ENCODE data around the gene HTR1A. TPM values are rescaled to one million over a fixed set of nuclear protein-coding genes. Genes with fewer than 3 reads are reported as not detected.
A peak's percentile ranks its signal among the peaks of the same experiment; 100 is the strongest.

The HTR1A gene
- total RNA-seq, 4 donors from 2014 or later: 0.38 to 1.8 (median 1.1) TPM; not detected in 1

- H3K9me3 ChIP-seq: no peaks in the 10 kb centered on the region
- H3K27ac ChIP-seq: no peak overlapping the region
- TF ChIP-seq, protein P1, sequence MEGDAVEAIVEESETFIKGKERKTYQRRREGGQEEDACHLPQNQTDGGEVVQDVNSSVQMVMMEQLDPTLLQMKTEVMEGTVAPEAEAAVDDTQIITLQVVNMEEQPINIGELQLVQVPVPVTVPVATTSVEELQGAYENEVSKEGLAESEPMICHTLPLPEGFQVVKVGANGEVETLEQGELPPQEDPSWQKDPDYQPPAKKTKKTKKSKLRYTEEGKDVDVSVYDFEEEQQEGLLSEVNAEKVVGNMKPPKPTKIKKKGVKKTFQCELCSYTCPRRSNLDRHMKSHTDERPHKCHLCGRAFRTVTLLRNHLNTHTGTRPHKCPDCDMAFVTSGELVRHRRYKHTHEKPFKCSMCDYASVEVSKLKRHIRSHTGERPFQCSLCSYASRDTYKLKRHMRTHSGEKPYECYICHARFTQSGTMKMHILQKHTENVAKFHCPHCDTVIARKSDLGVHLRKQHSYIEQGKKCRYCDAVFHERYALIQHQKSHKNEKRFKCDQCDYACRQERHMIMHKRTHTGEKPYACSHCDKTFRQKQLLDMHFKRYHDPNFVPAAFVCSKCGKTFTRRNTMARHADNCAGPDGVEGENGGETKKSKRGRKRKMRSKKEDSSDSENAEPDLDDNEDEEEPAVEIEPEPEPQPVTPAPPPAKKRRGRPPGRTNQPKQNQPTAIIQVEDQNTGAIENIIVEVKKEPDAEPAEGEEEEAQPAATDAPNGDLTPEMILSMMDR (IDR thresholded peaks at IDR 0.05): no peak
- no peak for TF ChIP-seq POLR2A (IDR thresholded peaks at IDR 0.05)
- DNase-seq: no peak
- intact Hi-C loops (cut with DNase I): no loop called here
- no peak overlapping the region for H3K4me3 ChIP-seq (replicated peaks in 1 of 3)
- no peaks in the 10 kb centered on the region for H3K27me3 ChIP-seq
- H3K4me1 ChIP-seq: no peaks in the 10 kb centered on the region
- no peaks in the 10 kb centered on the region for H3K36me3 ChIP-seq
Observed at GRCh38 chr5:63963926-63964325, 1.7 kb upstream of the HTR1A start.

DNA sequence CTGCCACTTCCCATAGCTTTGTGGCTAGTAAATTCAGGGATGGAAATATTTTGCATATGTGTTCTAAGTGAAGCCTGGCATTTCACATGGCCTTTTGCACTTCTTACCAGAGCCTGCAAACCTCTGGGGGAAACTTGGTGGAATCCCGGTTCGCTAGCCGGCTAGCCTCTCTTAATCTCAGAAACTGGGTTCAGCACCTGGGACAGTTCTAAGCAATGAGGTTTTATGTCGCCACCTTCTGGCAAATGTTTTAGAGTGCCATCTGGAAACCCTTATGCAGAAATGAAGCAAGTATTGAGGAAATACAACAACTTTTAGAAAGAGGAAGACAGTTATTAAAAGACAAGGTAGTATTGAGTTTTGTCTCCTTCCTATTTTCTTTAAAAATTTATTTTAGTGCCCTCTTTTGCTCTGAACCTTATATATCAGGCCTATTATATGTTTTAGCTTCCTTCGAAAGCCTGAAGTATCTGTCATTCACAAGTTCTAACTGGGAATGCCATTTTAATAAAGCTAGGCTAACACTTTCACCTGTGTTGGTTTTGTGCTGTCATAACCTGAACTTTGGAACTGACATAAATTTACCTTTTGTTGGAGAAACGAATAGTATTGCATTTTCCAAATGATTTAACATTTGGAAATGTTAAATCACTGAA lies 963 bp upstream of the HTR1A start:
- H3K27ac ChIP-seq: no peak overlapping the region
- no peaks in the 10 kb centered on the region for H3K27me3 ChIP-seq
- peak; percentile 2 to 20 for DNase-seq
- H3K4me3 ChIP-seq (replicated peaks in 1 of 3): no peak overlapping the region
- no peaks in the 10 kb centered on the region for H3K9me3 ChIP-seq
- 25 to 26% methylated on average over 6 of the region's 6 CpGs for WGBS, 2 donors
- TF ChIP-seq, protein P1 (IDR thresholded peaks at IDR 0.05): peak in 3 of 6 experiments; percentile 18 to 53 (median 25)
- TF ChIP-seq POLR2A (IDR thresholded peaks at IDR 0.05): no peak
- no peaks in the 10 kb centered on the region for H3K4me1 ChIP-seq
- no peaks in the 10 kb centered on the region for H3K36me3 ChIP-seq
- intact Hi-C loops (cut with DNase I): no loop called here

DNA sequence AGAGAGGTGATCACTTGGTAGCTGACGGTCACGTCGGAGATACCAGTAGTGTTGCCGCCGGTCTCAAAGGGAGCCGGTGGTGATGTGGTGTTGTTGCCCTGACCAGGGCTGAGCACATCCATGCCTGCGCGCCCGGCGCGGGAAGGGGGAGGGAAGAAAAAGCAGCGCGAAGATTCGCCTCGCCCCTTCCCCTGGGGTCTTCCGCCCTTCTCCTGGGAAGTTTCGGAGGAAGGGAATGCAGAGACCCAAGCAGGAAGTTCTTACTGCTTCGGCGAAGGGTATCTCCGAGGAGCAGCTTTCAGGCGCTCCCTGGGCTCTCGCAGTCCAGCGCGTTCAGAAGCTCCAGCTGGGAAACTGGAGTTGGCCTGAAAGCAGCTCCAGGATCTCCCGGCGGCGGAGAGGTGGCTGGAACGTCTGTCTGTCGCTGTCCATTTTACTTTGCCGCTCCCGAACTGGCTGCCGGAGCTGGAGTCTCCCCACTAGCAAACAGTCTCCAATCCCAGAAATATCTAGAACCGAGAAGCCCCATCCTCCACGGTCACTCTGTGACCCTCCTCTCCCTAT lies 565 bp downstream of the HTR1A start:
- intact Hi-C loops (cut with DNase I): no loop called here
- H3K27me3 ChIP-seq: no peaks in the 10 kb centered on the region
- whole genome bisulfite sequencing, 2 donors: 1 to 2% methylated on average over 22 of the region's 34 CpGs
- H3K36me3 ChIP-seq: no peaks in the 10 kb centered on the region
- no peaks in the 10 kb centered on the region for H3K4me1 ChIP-seq
- TF ChIP-seq POLR2A (IDR thresholded peaks at IDR 0.05): no peak
- TF ChIP-seq, protein P1 (IDR thresholded peaks at IDR 0.05): no peak
- H3K9me3 ChIP-seq: no peaks in the 10 kb centered on the region
- H3K4me3 ChIP-seq (replicated peaks in 1 of 3): no peak overlapping the region
- DNase-seq: no peak
- H3K27ac ChIP-seq: no peak overlapping the region

DNA sequence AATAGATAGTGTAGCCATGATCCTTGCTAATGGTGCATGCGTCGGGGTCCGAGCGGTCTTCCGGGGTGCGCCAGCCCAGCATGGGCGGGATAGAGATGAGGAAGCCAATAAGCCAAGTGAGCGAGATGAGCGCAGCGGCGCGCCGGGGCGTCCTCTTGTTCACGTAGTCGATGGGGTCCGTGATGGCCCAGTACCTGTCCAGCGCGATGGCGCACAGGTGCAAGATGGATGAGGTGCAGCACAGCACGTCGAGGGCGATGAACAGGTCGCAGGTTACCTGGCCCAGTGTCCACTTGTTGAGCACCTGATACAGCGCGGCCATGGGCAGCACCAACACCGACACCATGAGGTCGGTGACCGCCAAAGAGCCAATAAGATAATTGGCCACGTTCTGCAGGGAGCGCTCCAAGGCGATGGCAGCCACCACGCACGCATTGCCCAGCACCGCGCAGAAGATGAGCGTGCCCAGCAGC lies 1.1 kb downstream of the HTR1A start:
- Histone ChIP-seq H3K4me1 (no peaks in the 10 kb centered on the region), H3K27me3 (no peaks in the 10 kb centered on the region), H3K9me3 (no peaks in the 10 kb centered on the region), H3K36me3 (no peaks in the 10 kb centered on the region), H3K27ac (no peak overlapping the region), H3K4me3 (replicated peaks in 1 of 3) (no peak overlapping the region)
- TF ChIP-seq, protein P1 (IDR thresholded peaks at IDR 0.05): no peak
- no peak for DNase-seq
- intact Hi-C loops (cut with DNase I): no loop called here
- WGBS, 2 donors: 2 to 14% methylated on average over 10 to 17 of the region's 37 CpGs

GRCh38 chr5:63960646-63961045 lies 1.6 kb downstream of the HTR1A start:
- no peak for DNase-seq
- H3K4me3 ChIP-seq (replicated peaks in 1 of 3): no peak overlapping the region
- H3K27me3 ChIP-seq: no peaks in the 10 kb centered on the region
- intact Hi-C loops (cut with DNase I): no loop called here
- no peaks in the 10 kb centered on the region for H3K9me3 ChIP-seq
- H3K4me1 ChIP-seq: no peaks in the 10 kb centered on the region
- TF ChIP-seq POLR2A (IDR thresholded peaks at IDR 0.05): no peak
- TF ChIP-seq, protein P1 (IDR thresholded peaks at IDR 0.05): no peak
- H3K27ac ChIP-seq: no peak overlapping the region
- WGBS, 2 donors: 5 to 14% methylated on average over 20 to 27 of the region's 27 CpGs
- no peaks in the 10 kb centered on the region for H3K36me3 ChIP-seq

All from thyroid gland (tissue), 4 donors.